Stimulated activated naive CD8-positive, alpha-beta T cell treated with anti-CD3 and anti-CD28 coated beads, Interleukin-15, Interleukin-2, amounts not matched to agents 100 U/mL and 50 U/mL, for 24 hours (primary cell): Measurements from ENCODE around the gene THUMPD3.

Experiments
- ATAC-seq: fragments of 150-1000 bp; cut with Tn5 transposase; one replicate; pipeline ENCODE4 v1.10.0; 2021
- DNase-seq: peaks from one replicate; pipeline ENCODE4 v3.0.0; 2021

The THUMPD3 gene

DNA sequence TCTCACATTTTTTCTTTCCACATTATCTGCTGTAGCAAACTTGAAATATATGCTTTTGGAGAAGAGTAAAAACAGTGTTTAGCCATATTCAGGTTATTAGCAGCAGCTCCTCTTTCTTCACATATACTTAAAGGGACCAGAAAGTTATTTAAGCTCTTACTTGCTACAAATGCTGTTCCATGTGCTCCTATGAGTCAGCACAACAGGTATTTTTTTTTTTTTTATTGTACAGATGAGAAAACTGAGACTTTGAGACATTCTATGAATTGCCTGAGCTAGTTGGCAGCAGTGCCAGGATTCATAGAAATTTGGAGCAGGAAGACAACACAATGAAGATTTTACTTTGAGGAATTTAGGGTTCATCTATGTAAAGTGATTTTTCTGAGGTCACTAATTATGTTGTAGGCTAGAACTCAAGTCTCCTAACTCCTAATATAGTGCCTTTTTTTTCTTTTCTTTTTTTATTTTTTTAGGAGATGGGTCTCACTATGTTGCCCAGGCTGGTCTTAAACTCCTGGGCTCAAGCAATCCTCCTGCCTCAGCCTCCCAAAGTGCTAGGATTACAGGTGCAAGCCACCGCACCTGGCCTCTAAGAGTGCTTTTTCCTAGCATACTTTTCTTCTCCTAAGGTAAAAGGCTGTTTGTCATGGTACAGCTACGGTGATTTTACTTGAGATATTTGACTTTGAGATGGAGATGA, 58.1 kb downstream of the THUMPD3 start:
- DNase-seq = no peak

GRCh38 chr3:9422712-9423424, 60.0 kb downstream of the THUMPD3 start:
- peak; percentile 32 for ATAC-seq

More for the DNA sequence above, 58.1 kb downstream of the THUMPD3 start:
- ATAC-seq = no peak

GRCh38 chr3:9428411-9428810, 65.6 kb downstream of the THUMPD3 start:
- ATAC-seq (no peak), DNase-seq (no peak)

More at GRCh38 chr3:9422712-9423424, 60.0 kb downstream of the THUMPD3 start:
- DNase-seq = no peak

DNA sequence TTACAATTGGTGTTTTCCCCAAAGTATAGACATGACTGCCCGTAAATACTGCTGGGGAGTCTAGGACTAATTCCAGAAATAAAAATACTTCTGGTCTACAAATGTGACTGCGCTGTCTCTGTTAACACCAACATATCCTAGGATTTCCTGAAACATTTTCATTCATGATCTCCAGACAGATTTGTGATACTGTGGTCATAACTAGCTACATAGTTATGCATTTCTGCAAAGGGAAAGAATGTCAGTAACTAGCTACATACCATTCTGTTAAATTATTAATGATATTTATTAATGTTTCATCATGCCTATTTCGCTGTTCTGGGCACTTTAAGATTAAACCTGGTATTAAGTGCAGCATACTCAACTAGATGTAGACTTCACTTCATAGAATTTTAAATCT, 67.9 kb downstream of the THUMPD3 start:
- ATAC-seq (no peak), DNase-seq (no peak)

- no peak for ATAC-seq
Observed at GRCh38 chr3:9433627-9434521, 71.0 kb downstream of the THUMPD3 start.

GRCh38 chr3:9435316-9435715, 72.5 kb downstream of the THUMPD3 start:
- DNase-seq = no peak
- ATAC-seq = no peak

More at GRCh38 chr3:9433627-9434521, 71.0 kb downstream of the THUMPD3 start:
- DNase-seq = no peak
